Measurements from ENCODE around the gene PCBD1.

DNA sequence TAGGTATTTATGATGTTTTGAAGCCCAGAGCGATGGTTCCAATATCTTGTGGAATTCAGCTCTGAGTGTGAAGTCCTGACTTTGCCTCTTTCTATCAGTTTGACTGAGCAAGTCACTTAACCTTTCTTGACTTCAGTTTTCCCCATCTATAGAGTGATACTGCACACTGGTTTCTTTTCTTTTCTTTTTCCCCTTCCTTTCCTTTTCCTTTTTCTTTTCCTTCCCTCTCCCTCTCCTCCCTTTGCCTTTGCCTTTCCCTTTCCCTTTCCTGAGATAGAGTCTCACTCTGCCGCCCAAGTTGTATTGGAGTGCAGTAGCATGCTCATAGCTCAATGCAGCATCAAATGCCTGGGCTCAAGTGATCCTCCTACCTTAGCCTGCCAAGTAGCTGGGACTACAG lies 52.0 kb downstream of the PCBD1 start:
- TF ChIP-seq EZH2 (IDR thresholded peaks at IDR 0.05; ENCODE audit: low read depth) (no peak), CTCF (conservative IDR thresholded peaks at IDR 0.05) (no peak)
